Prostate gland (tissue), 2 donors: ENCODE measurements around the gene ABCB1.

Experiments used
- CTCF ChIP-seq, 4 experiments: fragments of 200-600 bp in 2 of 4; fragments of 450-650 bp in 2 of 4; sonication (generic) in 2 of 4; IDR thresholded peaks; 1 replicate in 3 of 4; 2 replicates in 1 of 4; pipeline ENCODE4 v1.5.1; 2016 to 2019; ENCODE audit warnings: antibody characterized with exemption in 4 of 4, mild to moderate bottlenecking in 2 of 4, moderate library complexity in 2 of 4
- POLR2A ChIP-seq: fragments of 450-650 bp; IDR thresholded peaks from one replicate; pipeline ENCODE4 v1.6.1; 2016; ENCODE audit warnings: antibody characterized with exemption, mild to moderate bottlenecking
- POLR2AphosphoS5 ChIP-seq: sonication (generic); formaldehyde crosslinking; IDR thresholded peaks from one replicate; pipeline ENCODE4 v1.6.1; 2017; ENCODE audit warnings: antibody characterized with exemption

GRCh38 chr7:87581723-87582122 is 19.0 kb downstream of the ABCB1 start:
- TF ChIP-seq POLR2A (no peak), CTCF (IDR thresholded peaks at IDR 0.05) (no peak), POLR2AphosphoS5 (no peak)
